Colon (tissue), 2 donors: Measurements from ENCODE around the gene TMEM130.

Source experiments
- FAIRE-seq: peaks from 2 replicates; lab custom pipeline; 2012; peaks lifted over from hg19 to GRCh38; lab: Jason Lieb, UNC
- donor health status: control.
- donor health status: control.

Gene TMEM130

GRCh38 chr7:98869597-98870120 lies at the start of gene TMEM130:
Gene TMEM130 (minus strand): TSS chr7:98870014. CDS start chr7:98869861, 153 bp downstream.
- FAIRE-seq, result no peak

GRCh38 chr7:98917331-98917730 lies 47.5 kb upstream of the TMEM130 start:
- no peak for FAIRE-seq

DNA sequence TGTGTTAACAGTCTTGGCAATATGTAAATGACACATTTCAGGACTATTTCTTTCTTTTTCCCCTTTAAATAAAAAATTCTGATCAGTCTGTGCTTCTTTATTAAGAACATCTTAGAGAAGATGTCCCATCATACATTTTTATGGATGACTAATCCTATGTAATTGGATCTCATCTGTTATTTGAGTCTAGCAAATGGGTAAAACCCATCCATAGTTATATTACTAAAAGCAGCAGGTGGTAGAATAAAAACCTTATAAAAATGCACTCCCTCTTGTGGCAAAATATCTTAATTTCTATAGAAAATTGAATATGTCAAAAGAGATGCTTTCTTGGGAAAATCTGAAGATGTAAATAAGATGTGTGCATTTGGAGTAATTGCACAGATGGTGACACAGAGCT lies 43.8 kb upstream of the TMEM130 start:
- no peak for FAIRE-seq

- no peak for FAIRE-seq
Observed at GRCh38 chr7:98913026-98913425, 43.2 kb upstream of the TMEM130 start.

GRCh38 chr7:98911916-98912315 lies 42.1 kb upstream of the TMEM130 start:
- FAIRE-seq, result no peak

DNA sequence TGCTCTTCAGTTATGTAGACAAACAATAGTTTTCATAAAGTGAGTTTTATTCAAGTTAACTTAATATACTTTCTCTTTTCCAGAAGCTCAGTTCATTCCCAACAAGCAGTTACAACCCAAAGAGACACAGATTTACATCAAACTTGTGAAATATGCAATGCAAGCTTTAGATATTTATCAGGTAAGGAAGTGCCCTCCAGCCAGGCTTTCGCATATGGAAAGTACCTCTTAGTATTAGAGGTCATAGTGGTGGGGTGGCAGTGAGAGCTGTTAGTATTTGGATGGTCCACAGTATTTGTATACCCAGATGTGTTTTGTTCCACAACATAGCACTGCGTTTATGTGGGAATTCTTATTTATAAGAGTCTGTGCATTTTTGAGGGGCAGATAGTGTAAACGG lies 40.6 kb upstream of the TMEM130 start:
- FAIRE-seq, result no peak

DNA sequence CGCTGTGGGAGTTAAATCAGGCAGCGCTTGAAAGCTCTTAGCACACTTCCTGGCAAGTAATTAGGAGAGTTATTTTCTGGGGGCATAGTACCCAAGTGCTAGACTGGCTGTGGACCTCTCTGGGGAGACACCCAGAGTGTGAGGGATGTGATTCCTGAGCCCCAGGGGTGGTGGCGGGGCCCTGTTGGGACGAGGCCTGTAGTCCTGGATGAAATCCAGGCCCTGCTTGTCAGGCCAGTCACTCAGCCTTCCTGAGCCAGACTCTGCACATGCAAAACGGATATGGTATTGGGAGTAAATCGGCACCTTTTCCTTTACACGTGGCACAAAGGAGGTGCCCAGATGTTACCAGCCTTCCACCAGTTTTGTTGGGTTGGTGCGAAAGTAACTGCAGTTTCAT lies 39.7 kb upstream of the TMEM130 start:
- FAIRE-seq, result no peak

DNA sequence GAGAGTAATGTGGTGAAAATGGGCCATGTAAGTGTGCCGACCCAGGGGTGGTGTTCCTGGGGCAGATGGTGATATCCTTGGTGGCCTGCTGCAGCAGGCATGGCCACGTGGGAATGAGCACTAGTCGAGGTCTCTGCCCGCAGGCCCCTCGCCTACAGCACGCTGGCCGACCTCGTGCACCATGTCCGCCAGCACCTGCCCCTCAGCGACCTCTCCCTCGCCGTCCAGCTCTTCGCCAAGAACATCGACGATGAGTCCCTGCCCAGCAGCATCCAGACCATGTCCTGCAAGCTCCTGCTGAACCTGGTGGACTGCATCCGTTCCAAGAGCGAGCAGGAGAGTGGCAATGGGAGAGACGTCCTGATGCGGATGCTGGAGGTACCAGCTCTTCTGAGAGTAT lies 38.8 kb upstream of the TMEM130 start:
- FAIRE-seq, result no peak

- no peak for FAIRE-seq
Observed at GRCh38 chr7:98907570-98907969, 37.8 kb upstream of the TMEM130 start.

- no peak for FAIRE-seq
Observed at GRCh38 chr7:98903246-98903645, 33.4 kb upstream of the TMEM130 start.

DNA sequence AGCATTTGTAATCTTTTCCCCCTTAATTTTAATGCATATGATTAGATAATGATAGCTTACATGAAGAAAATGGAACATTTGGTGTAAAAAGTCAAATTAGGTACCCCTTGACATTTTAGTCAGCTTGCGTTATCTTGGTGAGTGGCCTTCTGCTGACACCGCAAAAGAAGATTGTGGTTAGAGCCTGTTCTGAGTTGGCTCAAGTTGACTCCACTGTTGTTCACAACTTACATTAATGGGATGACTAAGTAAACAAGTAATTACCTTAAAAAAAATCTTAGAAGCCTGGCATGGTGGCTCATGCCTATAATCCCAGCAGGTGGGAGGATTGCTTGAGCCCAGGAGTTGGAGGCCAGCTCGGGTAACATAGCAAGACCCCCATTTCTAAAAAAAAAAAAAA lies 32.7 kb upstream of the TMEM130 start:
- no peak for FAIRE-seq

DNA sequence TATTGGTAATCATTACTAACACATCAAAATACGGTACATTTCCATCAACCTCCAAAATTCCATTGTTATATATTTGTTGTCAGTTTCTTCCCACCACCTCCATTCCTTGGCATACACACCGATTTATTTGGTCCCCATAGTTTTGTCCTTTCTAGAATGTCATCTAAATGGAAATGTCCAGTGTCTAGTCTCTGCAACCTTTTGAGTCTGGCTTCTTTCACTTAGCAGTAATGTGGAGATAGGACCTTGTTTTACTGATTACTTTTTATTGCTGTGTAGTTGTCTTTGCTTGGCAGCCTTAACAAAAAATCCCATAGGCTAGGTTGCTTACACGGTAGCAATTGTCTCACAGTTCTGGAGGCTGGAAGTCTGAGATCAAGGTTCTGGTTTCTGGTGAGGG lies 31.0 kb upstream of the TMEM130 start:
- FAIRE-seq, result no peak

DNA sequence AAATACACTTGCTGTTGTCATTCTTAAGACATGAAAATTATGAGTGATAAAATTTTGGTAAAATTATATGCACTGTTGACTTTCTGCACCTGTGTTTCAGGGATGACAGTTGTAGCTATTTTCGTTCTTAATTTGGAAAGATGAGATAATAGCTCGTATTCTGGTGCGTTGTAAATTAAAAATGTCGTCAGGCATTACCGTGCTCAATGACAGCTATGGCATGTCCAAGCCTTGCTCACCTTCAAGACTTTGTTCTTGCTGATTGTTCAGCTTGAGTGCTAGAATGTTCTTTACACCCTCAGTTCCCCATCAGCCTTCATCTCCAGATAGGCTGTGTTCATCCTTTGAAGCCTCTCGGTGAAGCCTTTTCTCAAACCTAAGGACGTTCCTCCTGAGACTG lies 30.0 kb upstream of the TMEM130 start:
- FAIRE-seq, result no peak

GRCh38 chr7:98892609-98893008 lies 22.8 kb upstream of the TMEM130 start:
- FAIRE-seq, result no peak

- no peak for FAIRE-seq
Observed at GRCh38 chr7:98887038-98887437, 17.2 kb upstream of the TMEM130 start.

DNA sequence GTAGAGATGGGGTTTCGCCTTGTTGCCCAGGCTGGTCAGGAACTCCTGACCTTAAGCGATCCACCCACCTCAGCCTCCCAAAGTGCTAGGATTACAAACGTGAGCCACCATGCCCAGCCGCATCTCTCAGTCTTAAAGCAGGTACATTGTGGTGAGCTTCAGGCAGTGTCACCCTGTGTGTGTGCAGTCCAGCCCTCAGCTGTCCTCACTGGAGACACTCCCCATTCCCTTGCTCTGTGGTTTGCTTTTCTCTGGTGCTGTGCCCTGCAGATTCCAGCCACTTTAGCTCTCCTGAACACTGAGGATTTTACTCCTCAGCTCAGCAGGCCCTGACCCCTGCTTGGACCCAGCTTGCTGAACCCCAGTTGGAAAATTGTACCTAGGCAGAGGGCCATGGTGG lies 14.6 kb upstream of the TMEM130 start:
- no peak for FAIRE-seq

DNA sequence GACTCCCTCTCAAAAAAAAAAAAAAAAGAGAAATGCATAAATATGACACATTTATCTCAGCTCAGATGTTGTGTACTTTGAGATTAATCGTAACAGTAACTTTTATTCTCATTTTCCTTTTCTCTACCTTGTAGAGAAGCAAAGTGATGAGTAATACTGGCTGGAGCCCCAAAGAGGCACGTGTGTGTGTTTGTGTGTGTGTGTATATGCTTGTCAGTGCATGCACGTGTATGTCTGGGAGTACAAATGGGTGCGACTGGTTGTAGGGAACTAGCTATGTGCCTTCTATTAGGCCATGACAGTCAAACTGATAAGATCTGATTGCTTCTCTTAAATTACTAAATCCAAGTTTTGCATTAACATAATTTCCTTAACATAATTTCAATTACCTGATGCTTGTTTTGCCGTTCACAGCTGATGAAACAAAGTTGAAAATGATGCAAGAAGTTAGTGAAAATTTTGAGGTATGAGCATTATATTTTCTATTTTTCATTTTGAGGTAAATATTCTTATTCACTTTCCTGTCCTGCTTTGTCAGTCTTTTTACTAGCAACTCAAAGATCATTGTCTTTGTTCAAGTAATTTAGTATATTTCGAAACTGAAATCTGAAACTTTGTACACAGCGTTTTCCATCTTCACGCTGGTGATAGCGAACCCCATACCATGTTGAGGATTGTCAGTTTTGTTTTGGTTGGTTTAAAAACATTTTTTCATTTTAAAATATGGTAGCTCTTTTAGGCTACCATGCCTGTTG lies 11.9 kb upstream of the TMEM130 start:
- FAIRE-seq, result no peak

GRCh38 chr7:98880485-98880884 lies 10.7 kb upstream of the TMEM130 start:
- FAIRE-seq, result no peak

DNA sequence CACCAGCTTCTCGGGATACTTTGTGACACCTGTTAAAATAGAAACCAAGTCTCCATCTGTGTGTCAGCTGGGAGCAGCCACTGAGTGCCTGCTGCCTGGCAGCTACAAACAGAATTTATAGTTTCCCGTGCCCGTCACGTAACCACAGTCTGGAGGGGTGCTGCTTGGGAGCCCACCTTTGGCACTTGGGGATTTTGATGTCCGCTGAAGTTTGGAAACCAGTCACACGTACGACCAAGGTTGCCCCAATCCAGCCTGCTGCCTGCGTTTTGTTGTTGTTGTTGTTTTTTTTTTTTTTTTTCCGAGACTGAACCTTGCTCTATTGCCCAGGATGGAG lies 10.1 kb upstream of the TMEM130 start:
- no peak for FAIRE-seq

GRCh38 chr7:98879198-98879978 lies 9.6 kb upstream of the TMEM130 start:
- no peak for FAIRE-seq

DNA sequence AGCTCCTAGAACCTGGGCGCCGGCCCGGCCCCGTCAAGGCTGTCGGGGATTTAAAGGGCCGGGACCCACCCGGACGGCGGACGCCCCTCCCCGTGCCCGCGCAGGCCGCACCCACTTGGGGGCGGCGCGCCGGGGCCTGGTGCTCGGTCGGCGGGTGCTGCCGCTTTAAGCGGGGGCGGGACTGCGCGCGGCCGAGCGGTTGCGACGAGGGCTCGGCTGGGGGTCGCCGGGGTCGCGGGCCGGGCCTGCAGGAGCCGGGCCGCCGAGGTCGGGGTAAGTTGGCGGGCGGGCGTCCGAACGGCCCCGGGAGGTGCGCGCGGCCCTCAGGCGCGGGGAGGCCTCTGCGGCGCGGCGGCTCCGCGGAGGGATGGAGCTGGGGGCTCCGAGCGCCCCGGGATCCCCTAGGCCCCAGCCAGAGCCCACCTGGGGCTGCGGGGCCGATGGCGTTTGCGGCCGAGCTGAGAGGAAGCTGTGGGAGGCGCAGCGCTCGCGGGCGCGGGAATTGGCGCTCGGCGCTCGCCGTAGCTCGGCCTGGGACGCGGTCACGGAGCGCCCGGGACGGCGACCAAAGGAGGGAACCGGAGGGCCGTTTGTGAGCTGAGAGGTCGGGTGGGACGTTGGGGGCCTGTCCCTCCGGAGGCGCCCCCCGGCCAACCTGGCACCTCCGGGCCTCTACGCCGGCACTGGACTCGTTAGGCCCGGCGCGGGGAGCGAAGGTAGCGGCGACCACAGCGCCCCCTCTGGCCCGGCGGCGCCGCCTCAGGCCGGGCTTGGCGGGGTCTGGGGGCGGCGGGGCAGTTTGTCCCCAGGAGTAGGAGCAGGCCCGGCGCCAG lies 8.8 kb upstream of the TMEM130 start, which contains the start of gene TRRAP:
Gene TRRAP (plus strand): TSS at position 168 of the 833 bp plus-strand sequence. CDS start 2,619 bp downstream, outside the sequence.
- no peak for FAIRE-seq

DNA sequence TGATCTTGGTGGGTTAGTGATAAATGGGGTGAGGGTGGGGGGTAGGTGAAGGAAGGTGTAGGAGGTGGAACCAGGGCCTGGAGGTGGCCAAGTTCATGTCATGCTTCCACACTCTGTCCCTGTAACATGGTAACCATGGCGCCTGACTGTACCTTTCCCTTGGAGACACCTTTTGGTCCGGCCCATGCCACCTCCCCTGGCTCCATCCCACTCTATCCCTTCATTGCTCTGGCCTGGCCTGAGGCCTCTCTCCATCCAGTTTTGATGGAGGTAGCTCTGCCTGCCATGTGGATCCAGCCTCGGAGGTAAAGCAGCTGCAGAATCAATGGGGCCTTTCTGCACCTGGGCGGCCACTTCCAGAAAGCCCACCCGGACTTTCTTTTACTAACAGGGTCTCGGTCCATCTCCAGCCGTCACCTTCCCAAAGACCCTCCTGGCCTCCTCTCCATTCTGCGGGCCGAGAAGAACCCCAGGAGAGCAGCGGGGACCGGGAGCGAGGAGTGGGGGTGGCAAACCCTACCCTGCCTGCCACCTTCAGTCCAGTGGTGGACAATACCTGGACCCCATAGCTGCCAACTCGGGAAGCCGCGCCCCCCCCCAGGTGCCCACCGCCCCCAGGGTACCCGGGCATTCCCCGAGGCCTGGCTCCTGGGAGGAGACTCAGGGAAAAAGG lies 8.0 kb upstream of the TMEM130 start:
- no peak for FAIRE-seq
